ENCODE results near the gene SHISA9.

SHISA9 gene

GRCh38 chr16:13203725-13204124 is 302.3 kb downstream of the SHISA9 start:
- DNase-seq = no peak

DNA sequence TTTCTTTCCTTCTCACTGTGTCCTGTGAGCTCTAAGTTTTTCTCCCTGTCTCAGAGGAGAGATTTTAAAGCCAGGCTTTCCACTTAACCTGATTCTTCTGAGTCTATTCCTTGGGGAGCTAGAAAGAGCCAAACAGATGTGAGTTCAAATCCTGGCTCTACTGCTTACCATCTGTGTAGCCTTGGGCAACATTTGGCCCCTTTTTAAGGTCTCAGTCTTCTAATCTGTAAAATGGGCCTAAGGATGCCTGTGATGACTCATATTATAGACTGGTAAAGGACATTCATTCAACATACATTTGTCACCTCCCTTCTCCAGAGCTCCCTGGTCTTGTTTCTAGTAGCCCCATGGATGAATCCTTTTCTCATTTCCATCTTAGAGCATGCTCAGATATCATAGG is 304.0 kb downstream of the SHISA9 start:
- DNase-seq = no peak

DNA sequence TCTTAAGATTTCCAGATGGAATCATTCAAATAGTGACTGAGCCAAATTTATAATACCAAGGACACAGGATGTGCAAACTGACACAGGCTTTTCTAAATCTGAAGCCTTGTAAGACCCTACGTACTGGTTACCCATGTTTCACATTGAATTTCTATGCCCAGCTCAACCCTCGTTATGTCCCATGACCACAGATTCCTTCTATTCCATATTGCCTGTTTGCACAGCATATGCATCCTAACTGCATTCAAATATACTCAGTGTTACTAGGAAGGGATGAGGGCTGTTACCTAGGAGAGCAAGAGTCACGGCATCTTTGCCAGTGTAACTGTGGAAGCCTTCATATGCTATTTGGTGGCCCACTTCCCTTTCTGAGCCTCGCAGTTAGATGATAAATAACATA is 305.2 kb downstream of the SHISA9 start:
- DNase-seq = no peak

DNA sequence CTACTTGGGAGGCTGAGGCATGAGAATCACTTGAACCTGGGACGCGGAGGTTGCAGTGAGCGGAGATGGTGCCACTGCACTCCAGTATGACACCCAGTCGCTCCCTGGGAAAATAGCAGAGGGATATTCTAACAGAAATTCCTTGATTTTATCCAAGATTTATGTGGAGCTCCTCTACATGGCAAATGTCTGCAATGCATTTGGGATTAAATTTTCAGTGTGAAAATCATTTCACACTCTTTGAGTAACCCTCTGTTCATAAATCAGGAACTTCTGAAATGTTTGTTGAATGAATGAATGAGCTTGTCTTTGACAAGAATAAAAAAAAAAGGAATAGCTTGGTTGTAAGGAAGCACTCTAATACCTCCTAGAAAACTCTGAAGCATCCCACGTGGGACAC is 305.8 kb downstream of the SHISA9 start:
- DNase-seq = no peak

DNA sequence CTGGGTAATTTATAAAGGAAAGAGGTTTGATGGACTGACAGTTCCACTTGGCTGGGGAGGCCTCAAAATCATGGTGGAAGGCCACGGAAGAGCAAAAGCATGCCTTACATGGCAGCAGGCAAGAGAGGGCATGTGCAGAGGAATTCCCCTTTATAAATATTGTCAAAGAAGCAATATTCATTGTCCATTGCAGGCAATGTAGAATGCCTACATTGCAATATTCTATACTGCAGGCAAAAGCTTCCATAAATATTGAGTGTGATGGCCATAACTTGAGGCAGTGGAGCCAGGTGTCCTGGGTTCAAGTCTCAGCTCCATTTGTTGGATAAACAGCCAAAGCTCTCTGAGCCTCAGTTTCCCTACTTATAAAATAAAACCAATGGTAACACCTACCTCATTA is 322.3 kb downstream of the SHISA9 start:
- DNase-seq = no peak

- no peak for DNase-seq
Observed at GRCh38 chr16:13229039-13229438, 327.6 kb downstream of the SHISA9 start.

- DNase-seq = no peak
Observed at GRCh38 chr16:13231365-13231764, 330.0 kb downstream of the SHISA9 start.

GRCh38 chr16:13234999-13235398 is 333.6 kb downstream of the SHISA9 start:
- no peak for DNase-seq

DNA sequence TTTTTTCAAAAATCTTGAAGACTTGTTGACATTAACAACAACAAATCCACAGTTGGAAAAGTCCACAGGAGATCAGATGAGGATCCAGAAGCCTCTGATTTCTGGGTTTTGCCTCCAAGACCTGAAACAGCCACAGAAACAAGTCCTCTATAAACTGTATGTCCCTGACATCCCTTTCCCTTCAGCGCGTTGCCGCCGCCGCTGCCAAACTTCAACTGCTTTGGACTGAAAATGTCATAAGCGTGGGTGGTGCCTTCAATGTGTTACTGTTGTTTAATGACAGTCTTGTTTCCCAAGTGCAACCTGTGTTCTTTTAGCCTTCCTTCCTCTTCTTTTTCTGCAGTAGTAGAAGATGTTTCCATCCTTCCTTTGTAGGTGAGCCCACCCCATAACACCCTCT is 334.9 kb downstream of the SHISA9 start:
- no peak for DNase-seq

GRCh38 chr16:13238182-13238581 is 336.8 kb downstream of the SHISA9 start:
- DNase-seq = no peak

- DNase-seq = no peak
Observed at GRCh38 chr16:13242201-13242600, 340.8 kb downstream of the SHISA9 start.

DNA sequence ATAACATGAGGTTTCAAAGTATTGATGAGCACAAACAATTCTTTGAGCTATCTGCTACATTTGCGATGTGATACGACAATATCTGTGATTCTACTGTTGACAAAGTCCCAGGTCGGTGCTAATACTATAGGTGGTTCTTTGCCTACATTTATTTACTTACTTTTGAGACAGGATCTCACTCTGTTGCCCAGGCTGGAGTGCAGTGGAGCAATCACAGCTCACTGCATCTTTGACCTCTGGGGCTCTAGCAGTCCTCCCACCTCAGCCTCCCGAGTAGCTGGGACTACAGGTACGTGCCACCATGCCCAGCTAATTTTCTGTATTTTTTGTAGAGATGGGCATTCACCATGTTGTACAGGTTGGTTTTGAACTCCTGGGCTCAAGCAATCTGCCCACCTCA is 343.4 kb downstream of the SHISA9 start:
- DNase-seq = no peak

- DNase-seq = no peak
Observed at GRCh38 chr16:13245713-13246377, 344.4 kb downstream of the SHISA9 start.

DNA sequence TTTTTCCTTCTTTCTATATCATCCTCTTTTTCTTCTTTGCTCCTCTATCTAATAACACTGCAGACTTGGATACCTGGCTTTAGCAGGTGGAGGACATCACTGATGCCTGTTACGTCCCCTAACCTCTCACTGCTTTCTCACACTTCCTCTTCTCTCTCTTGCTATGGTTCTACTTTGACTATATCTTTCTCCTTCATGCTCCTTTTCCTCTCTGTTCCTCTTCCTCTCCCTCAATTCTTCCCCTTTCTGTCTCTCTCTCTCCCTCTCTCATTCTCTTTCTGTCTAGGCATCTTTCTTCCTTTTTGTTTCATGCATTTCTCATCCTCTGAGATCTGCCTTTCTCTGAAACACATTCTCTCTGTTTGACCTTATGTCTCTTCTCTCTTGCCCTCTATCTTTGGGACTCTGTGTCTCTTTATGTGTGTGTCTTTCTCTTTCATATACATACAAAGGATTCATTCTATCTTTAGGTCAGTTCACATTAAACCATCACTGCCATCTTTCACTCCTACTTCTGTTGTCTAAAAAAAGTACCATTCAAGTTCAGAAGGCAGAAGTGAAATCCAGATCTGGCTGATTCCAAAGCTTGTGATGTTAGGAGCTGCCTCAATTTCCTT is 353.7 kb downstream of the SHISA9 start:
- no peak for DNase-seq

GRCh38 chr16:13262270-13263090 is 361.1 kb downstream of the SHISA9 start:
- DNase-seq = no peak

GRCh38 chr16:13264749-13265552 is 363.6 kb downstream of the SHISA9 start:
- no peak for DNase-seq

GRCh38 chr16:13269359-13269758 is 368.0 kb downstream of the SHISA9 start:
- DNase-seq = peak; percentile 26

DNA sequence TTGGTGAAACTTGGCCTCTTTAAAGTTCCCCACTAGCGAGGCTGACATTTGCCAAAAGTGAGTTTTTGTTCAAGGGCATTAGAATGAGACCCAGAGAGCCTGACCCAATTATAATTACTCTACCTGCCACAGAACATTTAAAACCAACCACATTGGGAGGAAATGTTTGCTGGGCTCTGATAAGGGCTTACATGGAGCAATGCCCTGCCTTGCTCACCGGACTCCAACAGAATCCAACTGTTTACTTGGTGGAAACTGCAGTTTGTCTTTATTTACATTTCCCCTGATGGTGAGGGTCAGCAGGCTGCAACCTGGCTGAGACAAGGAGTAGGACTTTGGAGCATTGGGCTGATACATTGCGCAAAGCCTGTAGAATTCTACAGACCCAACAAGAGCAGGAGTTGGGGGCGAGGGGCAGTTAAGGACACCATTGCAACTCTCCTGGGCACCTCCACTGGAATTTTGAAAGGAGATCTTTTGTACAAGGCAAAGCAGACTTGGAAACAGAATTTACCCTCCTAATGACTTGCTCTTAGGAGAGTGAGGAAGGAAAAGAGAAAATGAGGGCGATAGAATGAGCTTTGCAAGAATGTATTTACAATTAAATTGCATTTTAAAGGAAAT is 368.6 kb downstream of the SHISA9 start:
- DNase-seq = no peak

DNA sequence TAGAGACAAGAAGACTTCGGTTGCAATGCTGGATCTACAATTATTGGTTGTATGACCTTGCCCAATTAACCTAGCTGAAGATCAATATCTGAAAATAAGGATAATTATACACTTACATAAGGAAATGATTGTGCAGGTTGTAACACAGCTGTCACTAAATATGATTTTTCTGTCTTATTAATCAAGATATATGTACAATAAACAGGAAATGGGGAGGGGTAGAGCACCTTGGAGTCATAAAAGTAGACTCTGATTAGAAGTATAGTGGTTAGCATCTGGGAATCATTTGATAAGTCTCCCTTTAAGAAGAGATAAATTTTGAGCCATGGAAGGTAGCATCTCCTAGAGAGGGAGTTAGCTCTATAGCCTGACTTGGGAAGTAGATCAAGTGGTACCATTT is 369.2 kb downstream of the SHISA9 start:
- no peak for DNase-seq

DNA sequence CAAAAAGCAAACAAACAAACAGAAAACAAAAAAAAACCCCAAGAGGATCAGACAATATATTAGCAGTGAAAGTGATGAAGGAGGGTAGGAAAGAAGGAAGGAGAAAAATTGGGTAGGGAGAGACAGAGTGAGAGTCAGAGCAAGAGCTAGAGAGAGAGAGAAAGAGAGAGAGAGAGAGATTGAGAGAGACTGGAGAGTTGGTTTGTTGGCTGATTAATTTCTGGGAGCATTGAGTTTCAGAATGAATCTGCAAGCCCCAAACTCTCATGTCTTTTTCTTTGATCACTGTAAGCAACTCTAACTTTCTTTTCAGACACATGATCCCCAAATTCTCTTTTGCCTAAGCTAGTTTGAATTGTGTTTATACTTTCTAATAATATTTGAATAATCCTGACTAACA is 388.1 kb downstream of the SHISA9 start:
- DNase-seq = no peak
